DMS53 (cell line): ENCODE results near the gene KIAA1671.

Experiments
- DNase-seq: peaks from one replicate; lab custom pipeline; 2025; lab: John Stamatoyannopoulos, UW

Gene KIAA1671

DNA sequence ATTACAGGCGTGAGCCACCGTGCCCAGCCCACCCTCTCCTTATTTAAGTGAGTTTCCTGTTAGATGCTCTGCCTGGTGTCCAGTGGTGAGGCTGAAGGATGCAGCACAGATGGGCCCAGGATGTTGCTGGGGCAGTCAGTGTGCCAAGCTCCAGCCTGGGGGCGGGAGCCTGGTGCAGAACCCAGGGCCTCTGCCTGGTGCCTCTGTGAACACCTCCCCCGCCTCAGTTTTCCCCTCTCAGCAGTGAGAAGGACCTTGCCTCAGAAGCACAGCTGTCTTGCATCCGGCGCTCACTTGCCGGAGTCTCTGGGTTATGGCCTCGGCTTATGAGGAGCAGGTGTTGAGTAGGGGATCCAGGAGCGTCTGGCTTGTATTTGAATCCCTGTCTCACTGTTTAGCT lies 116.2 kb downstream of the KIAA1671 start:
- DNase-seq, result no peak

DNA sequence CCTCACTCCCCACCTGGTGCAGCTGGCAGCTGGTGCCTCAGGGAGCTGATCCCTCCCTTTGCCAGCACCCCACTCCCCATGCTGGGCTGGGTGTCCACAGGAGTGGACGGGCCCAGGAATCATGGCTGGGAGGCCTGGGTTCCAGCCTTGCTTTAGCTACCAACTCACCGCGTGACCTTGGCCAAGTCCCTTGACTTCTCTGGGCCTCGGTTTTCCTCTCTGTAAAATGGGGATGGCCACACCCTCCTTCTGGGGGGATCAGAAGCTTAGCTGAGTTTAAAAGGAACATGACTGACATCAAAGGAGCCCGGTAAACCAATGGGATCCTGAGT lies 116.9 kb downstream of the KIAA1671 start:
- no peak for DNase-seq

DNA sequence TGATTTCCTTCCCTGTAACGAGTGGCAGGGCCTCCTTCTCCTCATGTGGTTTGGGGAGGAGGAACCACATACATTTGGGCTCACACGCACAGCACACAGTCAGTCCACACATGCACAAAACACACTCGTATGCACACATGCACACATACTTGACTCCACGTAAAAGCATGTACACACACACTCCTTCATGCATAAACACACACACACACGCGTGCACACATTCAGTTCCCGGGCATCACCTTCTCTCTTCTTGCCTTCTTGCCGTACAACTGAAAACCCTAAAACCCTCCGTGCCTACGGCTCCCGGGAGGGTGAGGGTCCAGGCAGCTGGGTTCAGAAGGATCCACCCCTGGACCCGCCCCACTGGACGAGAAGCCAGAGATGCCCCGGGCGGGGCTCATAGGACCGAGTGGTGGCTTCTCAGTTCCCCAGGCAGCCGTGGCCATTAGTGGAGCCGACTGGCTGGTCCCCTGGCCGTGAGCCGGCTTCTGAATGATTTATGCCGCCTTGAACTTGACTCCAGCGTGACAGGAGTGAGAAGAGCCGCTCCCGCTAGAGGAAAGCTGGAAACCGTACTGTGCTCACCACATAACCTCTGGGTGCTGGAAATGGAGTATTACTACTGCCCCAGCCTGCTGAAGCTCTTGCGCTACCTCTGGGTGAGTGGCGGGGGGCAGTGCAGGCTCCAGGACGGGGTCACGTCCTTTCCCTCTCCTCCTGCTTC lies 117.4 kb downstream of the KIAA1671 start:
- no peak for DNase-seq

DNA sequence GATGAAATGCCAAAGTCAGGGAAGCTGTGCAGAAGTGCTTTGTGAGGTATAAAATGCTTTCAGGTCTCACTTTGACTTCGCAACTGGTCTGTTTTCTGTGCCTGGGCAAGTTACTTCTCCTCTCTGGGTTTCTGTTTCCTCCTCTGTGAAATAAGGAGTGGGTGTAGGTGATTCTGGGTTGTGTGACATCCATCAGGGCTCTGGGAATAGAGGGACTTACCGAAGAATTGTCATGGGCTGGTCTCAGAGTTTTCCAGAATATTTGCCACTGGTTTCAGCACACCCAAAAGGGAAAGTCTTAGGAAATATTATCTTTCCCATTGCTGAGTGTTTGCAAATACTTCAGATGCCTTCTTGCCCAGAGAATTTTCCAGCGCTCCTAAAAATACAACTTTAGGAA lies 118.4 kb downstream of the KIAA1671 start:
- DNase-seq, result no peak

DNA sequence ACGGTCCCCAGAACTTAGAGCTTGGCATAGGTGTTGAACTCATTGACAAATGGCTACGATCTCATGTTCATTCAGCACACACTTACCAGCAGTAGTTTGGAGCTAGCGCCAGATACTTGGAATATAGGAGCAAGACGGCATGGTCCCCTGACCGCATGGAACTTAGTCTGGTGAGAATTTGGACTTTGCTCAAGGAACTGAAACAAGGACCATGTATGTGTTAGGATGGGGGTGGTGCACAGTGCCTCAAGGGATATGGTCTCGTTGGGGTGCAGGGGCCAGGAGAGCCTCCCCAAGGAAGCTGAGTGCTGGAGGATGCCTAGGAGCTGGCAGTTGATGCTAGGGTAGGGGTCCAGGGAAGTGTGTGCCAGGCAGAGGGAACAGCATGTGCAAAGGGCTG lies 119.2 kb downstream of the KIAA1671 start:
- no peak for DNase-seq

DNA sequence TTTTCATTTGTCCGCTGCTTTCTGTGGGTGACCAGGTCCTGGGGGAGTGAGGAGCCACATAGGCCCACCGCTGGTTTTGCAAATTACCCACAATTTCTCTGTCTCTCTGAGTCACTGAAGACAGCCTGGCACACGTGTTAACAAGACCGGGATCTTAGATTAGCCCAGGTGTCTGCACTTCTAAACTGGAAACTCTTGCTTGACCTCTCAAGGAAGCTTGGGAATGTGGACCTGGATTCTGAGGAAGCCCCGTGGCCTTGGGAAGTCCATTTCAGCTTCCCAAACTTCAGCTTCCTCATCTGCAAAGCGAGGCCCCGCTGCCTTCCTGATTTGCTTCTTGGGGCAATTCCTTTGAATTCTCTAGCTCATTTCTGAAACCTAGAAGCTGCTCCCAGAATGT lies 119.9 kb downstream of the KIAA1671 start:
- no peak for DNase-seq

DNA sequence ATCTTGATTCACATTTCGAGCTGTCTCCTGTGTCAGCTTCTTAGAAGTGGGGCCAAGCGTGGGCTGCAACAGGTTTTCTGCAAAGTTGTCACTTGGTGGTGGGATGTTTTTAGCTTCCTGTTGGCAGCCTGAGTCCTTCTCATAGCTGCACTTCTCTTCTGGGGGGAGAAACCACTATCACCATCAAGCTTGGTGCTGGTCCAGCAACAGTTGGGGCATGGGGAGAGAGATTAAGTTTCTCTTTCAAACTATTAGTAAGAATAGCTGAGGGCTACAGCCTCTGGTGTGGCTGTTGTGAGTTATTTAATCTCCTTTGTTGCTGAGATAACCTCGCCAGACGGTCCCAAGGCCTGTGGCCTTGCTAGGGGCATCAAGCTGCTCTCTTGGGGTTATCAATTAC lies 123.8 kb downstream of the KIAA1671 start:
- no peak for DNase-seq

DNA sequence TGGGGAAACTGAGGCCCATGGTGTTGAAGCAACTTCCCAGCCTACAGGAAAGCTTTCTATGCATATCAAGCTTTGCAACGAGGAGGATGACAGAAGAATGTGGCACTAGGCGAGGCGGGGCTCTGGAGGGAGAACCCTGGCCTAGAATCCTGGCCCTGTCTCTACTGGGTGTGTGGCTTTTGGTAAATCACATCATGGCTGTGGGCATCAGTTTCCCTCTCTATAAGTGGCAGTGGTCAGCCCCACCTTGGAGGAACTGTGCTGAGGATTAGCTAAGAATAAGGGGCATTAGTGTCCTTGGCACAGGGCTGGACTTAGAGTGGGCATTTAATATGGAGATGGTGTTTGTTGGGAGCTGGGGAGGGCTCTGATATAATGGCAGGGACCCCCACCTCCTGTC lies 124.5 kb downstream of the KIAA1671 start:
- no peak for DNase-seq

DNA sequence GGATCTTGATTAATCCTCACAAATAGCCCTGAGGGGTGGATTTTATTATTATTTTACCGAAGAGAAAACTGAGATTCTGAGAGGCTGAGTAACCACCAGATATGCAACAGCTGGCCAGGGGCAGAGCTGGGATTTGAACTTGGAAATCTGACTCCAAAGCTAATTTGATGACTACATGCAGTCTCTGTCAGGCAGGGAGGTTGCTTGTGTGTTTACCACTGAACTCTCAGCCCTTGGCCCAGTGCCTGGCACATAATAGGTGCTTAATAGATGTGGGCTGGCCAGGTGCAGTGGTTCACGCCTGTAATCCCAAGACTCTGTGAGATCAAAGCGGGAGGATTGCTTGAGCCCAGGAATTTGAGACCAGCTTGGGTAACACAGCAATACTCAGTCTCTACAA lies 125.4 kb downstream of the KIAA1671 start:
- no peak for DNase-seq

DNA sequence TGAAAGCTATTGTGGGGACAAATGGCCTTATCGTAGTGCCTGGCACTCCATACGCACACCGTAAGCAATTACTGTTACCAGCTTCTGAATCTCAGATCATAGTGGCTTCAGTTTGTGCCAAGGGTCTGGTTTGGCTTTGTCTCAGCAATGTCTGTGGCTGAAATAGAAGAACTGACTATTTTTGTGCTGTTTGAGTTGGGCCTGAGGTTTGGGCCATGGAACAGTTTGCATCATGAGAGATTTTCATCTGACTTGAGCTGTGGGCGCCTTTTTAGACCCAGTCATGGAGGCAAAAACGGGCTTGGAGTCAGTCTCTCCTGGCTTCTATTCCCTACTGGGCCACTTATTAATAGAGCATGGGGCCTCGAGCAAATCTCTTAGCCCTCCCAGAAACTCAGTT lies 126.1 kb downstream of the KIAA1671 start:
- no peak for DNase-seq

DNA sequence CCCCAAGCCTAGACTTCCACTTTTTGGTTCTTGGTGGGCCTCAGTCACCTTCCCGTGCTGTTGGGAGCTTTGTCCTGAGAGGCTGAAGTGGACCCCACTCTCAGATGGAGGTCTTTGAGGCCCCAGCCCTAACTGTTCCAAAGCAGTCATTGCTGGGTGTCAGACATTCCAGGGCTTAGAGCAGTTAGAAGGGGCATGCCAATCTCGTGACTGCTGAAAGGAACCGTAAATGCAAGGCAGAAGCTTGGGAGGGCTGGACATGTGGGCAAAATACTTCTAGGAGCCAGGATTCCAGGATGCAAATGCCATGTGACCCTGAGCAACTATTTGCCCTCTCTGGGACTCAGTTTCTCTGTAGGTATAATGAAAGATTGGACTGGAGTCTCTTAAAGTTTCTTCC lies 128.3 kb downstream of the KIAA1671 start:
- no peak for DNase-seq

DNA sequence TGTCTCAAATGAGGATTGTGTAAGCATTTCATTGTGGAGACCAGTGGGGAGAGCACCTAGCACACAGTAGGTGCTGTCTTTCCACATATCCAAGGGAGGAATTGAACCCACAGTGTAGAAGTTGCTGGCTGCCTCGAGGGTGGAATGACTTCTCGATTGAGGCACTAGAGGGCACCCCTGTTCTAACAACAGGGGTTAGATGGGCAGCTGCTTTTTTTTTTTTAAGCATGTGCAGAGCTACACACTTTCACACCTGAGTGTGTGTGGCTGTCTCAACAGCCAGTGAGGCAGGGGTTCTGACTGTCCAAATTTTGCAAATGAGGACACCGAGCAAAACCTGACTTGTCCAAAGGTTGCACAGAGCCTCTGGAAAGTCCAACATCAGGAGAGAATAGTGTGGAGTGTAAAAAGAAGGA lies 128.9 kb downstream of the KIAA1671 start:
- DNase-seq, result peak; percentile 56

DNA sequence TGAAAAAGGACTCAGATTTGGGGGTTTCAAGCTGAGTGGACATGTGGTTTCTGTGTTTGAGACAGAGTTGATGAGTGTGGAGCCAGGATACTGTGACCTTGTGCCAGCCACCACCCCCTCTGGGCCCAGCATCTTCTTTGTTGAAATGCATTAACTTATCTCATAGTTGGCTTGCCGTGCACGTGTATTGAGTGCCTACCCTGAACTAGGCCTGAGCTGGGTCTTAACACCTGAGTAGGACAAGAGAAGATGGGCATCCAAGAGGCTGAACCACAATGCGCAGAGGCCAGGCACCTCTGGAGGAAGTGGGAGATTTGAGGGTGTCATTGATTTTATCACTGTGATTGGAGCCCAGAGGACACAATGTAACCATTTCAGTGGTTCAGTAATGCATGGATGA lies 129.6 kb downstream of the KIAA1671 start:
- no peak for DNase-seq

DNA sequence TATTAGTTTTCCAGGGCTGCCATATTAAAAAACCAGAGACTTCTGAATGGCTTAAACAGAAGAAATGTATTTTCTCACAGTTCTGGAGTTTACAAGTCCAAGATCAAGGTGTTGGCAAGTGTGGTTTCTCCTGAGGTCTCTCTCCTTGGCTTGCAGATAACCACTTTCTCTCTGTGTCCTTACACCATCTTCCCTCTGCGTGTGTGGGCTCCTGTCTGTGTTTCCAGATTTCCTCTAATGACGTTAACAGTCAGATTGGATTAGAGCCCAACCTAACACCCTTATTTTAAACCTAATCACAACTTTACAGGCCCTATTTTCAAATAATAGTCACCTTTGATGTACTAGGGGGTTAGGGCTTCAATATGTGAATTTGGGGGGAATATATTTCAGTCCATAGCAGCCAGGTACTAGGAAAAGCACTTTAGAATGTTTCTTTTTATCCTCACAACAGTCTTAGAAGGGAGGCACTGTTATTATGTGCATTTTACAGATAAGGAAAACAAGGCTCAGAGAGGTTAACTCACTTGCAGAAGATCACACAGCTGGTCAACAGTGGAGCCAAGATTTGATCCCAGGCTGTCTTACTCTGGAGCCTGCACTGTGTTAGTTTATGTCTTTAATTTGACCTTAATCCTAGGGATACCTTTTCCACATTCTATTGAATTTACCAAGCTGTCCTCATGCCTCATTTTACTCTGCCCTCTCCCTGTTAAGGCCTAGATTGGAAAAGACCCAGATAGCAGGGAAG lies 130.7 kb downstream of the KIAA1671 start:
- DNase-seq, result no peak

DNA sequence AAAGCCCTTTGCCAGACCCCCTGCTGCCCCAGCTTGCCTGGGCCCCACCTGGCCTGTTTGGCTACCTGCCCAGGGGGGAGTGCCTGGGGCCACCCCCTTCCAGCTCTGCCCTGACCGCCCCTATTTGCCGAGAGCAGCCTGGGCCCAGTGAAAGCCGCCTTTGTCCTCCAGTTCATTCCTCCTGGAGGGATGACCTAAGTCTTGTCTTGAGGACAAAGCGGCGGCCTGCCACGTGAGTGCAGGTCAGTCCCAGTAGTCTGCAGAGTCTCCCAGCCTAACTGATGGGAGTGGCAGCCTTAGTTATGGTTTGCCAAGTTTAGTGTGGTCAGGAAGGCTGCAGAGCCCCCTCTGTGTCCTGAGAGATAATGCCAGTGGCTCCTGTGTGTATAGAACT lies 131.3 kb downstream of the KIAA1671 start:
- DNase-seq, result no peak

DNA sequence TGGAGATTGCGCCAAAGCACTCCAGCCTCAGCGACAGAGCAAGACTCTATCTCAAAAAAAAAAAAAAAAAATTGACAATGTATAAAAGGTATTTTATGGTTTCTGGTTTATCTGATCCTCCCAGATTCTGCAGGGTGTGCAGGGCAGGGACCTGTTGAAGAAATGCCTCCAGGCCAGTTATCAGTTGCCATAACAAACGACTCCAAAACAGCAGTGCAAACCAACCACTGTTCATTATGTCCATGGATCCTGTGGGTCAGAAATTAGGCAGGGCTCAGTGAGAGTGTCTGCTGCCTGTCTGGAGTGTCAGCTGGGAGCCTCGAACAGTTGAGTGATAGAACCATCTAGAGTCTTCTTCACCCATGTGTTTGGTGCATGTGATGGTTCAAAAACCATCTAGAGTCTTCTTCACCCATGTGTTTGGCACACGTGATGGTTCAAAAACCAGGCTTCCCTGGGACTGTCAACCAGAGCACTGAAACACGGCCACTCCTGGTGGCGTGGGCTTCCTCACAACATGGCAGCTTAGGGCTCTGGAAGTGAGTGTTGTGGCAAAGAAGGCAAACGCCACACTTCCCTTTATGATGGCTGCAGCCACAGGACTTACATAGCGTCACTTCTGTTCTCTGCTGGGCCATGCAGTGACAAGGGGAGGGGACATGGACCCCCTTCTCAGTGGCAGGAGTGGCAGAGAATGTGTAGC lies 132.0 kb downstream of the KIAA1671 start:
- no peak for DNase-seq

DNA sequence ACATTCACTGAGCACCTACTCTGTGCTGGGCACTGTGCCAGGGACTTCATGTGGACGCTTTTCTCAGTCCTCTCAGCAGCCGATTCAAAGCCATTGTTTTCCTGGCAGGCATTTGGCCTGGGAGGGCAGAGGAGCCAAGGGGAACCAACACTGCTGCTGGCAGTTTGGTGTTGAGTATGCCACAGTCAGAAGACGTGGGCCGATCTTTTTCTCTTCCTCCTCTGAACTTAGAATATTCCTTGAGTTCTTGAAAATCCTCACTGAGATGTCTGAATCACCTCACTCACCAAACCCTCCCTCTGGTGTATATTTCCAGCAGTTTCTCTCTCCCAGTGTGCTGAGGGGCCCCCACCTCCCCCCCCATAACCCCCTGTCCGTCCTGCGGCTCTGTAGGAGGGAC lies 132.6 kb downstream of the KIAA1671 start:
- DNase-seq, result no peak

DNA sequence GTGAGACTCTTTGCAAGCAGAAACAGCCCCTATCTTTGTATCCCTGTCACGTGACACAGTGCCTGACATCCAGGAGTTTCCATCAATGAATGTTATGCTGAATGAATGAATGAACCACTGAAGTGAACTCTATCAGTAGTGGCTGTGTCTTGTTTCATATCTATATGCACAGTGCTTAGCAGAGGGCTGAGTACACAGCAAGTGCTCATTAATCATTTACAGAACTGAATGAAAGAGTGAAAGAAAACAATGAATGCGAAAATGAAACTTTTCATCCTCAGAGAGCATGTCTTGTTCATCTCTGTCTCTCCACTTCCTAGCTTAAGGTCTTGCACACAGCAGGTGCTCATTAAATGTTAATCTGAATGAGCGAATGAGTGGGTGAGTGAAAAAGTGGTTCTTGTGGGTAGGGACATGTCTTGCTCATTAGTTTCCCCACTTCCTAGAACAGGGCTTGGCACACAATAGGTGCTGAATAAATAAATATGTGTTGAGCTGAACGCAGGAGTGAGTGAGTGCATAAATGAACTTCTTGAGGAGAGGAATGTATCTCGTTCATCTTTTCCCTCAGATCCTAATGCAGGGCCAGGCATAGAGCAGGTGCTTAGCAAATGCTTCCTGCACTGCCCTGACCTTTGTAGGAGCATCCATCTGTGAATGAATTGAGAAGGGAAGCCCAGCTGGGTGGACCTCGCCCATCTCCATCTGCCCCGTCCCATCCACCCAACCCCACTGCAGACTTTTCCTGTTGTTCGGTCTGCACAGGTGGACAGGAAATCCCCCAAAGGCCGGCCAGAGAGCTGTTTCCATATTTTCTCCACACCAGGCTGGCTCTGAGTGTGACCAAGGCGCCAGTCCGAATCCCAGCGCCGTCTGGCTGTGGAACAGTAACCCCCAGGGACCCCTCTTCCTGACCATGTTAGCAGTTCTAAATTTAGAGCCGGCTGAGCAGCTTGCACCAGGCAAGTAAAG lies 133.7 kb downstream of the KIAA1671 start:
- DNase-seq, result peak; percentile 76

DNA sequence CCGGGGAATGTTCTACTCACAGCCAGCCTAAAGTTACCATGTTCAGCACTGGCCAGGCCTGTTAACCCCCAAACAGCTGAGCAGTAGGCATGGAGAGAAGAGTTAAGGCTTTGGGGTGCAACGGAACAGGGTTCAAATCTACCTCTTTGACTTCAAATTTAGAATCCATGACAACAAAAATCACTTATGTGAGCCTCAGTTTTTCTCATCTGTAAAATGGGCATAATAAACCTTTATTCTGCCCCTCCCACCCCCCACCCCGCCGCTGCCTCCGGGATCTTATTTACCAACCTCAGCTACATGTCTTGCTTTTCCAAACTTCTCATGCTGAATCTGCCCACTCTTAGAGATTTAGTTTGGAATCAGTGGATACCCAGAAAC lies 134.4 kb downstream of the KIAA1671 start:
- no peak for DNase-seq

DNA sequence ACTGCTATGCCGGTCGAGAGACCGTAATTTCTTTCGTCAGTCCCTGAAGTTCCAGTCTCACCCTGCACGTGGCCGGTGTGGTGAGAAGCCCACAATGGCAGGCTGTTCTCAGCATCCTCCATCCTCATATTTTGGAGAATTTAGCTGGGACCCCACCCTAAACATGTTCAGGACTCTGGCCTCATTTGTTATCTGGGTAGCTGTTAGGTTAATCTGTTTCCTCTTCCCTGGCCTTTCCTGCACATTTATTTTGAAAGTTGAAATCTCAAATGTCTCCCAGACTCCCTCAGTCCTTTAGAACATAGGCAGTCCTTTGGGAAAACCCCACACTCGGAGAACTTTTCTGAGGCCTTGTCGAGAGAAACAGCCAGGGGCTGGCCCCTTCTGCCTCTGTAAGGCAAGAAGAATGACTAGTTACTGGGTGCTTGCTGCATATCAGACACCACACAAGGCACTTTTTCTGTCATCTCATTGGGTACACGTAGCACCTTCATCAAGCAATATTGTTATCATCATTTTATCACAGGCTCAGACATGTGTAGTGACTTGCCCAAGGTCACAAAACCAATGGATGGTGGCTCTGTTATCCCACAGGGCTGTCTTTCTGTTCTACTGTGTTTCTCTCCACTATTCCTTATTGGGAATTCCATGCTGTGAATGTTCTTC lies 137.8 kb downstream of the KIAA1671 start:
- DNase-seq, result no peak

DNA sequence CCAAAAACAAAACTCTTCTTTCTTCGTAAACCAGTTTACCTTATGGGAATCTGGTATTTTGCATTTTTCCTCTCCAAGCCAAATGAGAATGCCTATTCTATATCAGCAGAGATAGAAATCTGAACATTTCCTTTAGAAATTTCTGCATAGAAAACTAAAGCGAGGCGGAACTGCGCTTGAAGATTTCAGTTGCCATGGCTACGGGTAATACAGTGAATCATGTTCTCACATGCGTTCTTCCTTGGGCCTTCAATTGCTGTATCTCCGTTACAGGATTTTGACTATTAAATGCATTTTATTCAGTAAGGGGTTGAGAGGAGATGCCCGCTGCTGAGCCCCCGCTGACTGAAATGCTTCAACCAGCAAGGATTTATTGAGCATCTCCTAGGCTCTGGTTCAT lies 138.9 kb downstream of the KIAA1671 start:
- no peak for DNase-seq

DNA sequence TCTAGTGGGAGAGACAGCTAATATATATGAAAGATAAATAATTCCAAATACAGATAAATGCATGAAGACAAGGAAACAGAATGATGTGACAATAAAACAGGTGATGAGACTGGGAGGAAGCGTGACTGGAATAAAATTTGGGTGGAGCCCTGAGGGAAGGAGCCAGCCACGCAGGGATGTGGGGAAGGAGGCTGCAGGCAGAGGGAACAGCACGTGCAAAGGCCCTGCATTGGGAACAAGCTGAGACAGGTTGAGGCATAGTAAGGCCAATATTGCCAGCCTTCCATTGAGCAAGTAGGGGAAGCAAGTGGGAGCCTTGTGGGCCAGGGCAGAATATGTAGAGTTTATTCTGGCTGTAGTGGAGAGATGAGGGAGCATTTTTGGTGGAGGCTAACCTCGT lies 139.6 kb downstream of the KIAA1671 start:
- DNase-seq, result no peak
